Fibroblast of lung (primary cell): ENCODE data around the gene LRRFIP1. TPM values are rescaled to one million over a fixed set of nuclear protein-coding genes. Genes with fewer than 3 reads are reported as not detected.
"Not testable (repeated sequence)": the region's sequence is repeated elsewhere in the genome, so short reads cannot be mapped to it uniquely, and the experiment has no call there.

Source experiments
- DNase-seq, 2 donors: peaks; one replicate each; pipeline versions ENCODE4 v3.0.0 to v3.0.0-alpha.2; 2010; ENCODE audit warnings: low read depth in 2 of 2
- H2AFZ ChIP-seq: 2 replicates; pipeline ENCODE4 v1.5.1; 2012; ENCODE audit warnings: low read length, control low read depth, inconsistent platforms
- H3K27ac ChIP-seq: 2 replicates; pipeline ENCODE4 v1.5.1; 2011; ENCODE audit warnings: low read length, control low read depth; ENCODE audit not compliant: insufficient read depth
- H3K27me3 ChIP-seq: 2 replicates; pipeline ENCODE4 v1.5.1; 2011; ENCODE audit warnings: mild to moderate bottlenecking, low read length; ENCODE audit not compliant: control insufficient read depth, insufficient read depth
- H3K36me3 ChIP-seq: 2 replicates; pipeline ENCODE4 v1.5.1; 2011; ENCODE audit warnings: low read length; ENCODE audit not compliant: control insufficient read depth, insufficient read depth
- H3K4me1 ChIP-seq: 2 replicates; pipeline ENCODE4 v1.5.1; 2011; ENCODE audit warnings: low read length; ENCODE audit not compliant: control insufficient read depth, insufficient read depth; ENCODE audit errors: extremely low read depth
- H3K4me2 ChIP-seq: 2 replicates; pipeline ENCODE4 v1.5.1; 2011; ENCODE audit warnings: low read length, control low read depth; ENCODE audit not compliant: insufficient read depth; ENCODE audit errors: extremely low read depth
- H3K4me3 ChIP-seq, 4 experiments: fragments of 200-600 bp in 1 of 4; sonication (generic) in 1 of 4; replicated peaks in 1 of 4; 2 replicates each; pipeline ENCODE4 v1.5.1; 2011 to 2016; ENCODE audit warnings: low read length in 4 of 4, low read depth in 3 of 4, mild to moderate bottlenecking in 3 of 4, control low read depth in 2 of 4, inconsistent platforms in 1 of 4, mixed read lengths in 1 of 4; ENCODE audit not compliant: insufficient read depth in 1 of 4; ENCODE audit errors: control extremely low read depth in 1 of 4
- H3K79me2 ChIP-seq: 2 replicates; pipeline ENCODE4 v1.5.1; 2012; ENCODE audit warnings: mild to moderate bottlenecking, low read length, inconsistent platforms; ENCODE audit not compliant: control insufficient read depth, insufficient read depth
- H3K9ac ChIP-seq: 2 replicates; pipeline ENCODE4 v1.5.1; 2011; ENCODE audit warnings: mild to moderate bottlenecking, low read length, control low read depth; ENCODE audit not compliant: insufficient read depth
- H3K9me3 ChIP-seq: 2 replicates; pipeline ENCODE4 v1.5.1; 2012; ENCODE audit warnings: low read depth, low read length; ENCODE audit not compliant: control insufficient read depth, insufficient read depth
- H4K20me1 ChIP-seq: 2 replicates; pipeline ENCODE4 v1.5.1; 2011; ENCODE audit warnings: low read length; ENCODE audit not compliant: control insufficient read depth, insufficient read depth; ENCODE audit errors: extremely low read depth
- CTCF ChIP-seq, 2 donors: IDR thresholded peaks in 1 of 2; conservative IDR thresholded peaks in 1 of 2; 1 replicate in 1 of 2; 2 replicates in 1 of 2; pipeline ENCODE4 v1.5.1; 2011 to 2012; ENCODE audit warnings: low read length in 2 of 2, control low read depth in 1 of 2, inconsistent platforms in 1 of 2, low read depth in 1 of 2, mild to moderate bottlenecking in 1 of 2
- EZH2 ChIP-seq: IDR thresholded peaks from 2 replicates; pipeline ENCODE4 v1.5.1; 2012; ENCODE audit warnings: low read length, control low read depth, mild to moderate bottlenecking; ENCODE audit errors: missing control alignments
- polyA plus RNA-seq, 2 donors: library from polyadenylated mRNA; depleted of rRNA in 1 of 2; stranded (reverse) in 1 of 2; unstranded in 1 of 2; fragments of >200 nt; gene quantifications; 2 replicates each; pipeline ENCODE4 v1.2.1, GENCODE V29; 2011 to 2012; ENCODE audit warnings: missing spikeins in 1 of 2
- total RNA-seq: library from RNA; depleted of rRNA; stranded (reverse); fragments of >200 nt; gene quantifications from 2 replicates; pipeline ENCODE4 v1.2.1, GENCODE V29; 2014

LRRFIP1 gene
- total and polyA plus RNA-seq, 2 donors (not counting 1 experiment from before 2014, with no cell fraction given), result 58.1 to 113 TPM

GRCh38 chr2:237782181-237782580, 154.8 kb downstream of the LRRFIP1 start:
- H3K27ac ChIP-seq, result no peak overlapping the region
- H3K36me3 ChIP-seq, result peaks cover 4% of the 10 kb centered on the region
- no peak for TF ChIP-seq EZH2
- no peak for TF ChIP-seq CTCF (conservative IDR thresholded peaks at IDR 0.05 in 1 of 2, IDR thresholded peaks at IDR 0.05 in 1 of 2; ENCODE audit: low read depth in 1 of 2, low read length in 2 of 2)
- no peak overlapping the region for H3K4me3 ChIP-seq
- H3K4me2 ChIP-seq, result no peak overlapping the region
- H3K27me3 ChIP-seq, result no peaks in the 10 kb centered on the region
- no peaks in the 10 kb centered on the region for H3K4me1 ChIP-seq
- no peaks in the 10 kb centered on the region for H3K9me3 ChIP-seq
- no peak for DNase-seq
- no peaks in the 10 kb centered on the region for H4K20me1 ChIP-seq
- H3K79me2 ChIP-seq, result no peaks in the 10 kb centered on the region
- H2AFZ ChIP-seq, result no peak overlapping the region
- no peak overlapping the region for H3K9ac ChIP-seq

- H3K4me2 ChIP-seq, H3K27ac ChIP-seq, DNase-seq, H3K9ac ChIP-seq, H4K20me1 ChIP-seq, H3K79me2 ChIP-seq, H3K4me3 ChIP-seq, H3K9me3 ChIP-seq, H2AFZ ChIP-seq, H3K4me1 ChIP-seq, H3K27me3 ChIP-seq, H3K36me3 ChIP-seq: not testable (repeated sequence)
Measured at GRCh38 chr2:237783678-237784077, 156.3 kb downstream of the LRRFIP1 start.

- Histone ChIP-seq H3K4me3 (no peak overlapping the region), H3K27me3 (no peaks in the 10 kb centered on the region), H2AFZ (no peak overlapping the region), H3K9me3 (no peaks in the 10 kb centered on the region), H3K79me2 (no peaks in the 10 kb centered on the region), H4K20me1 (no peaks in the 10 kb centered on the region), H3K4me2 (no peak overlapping the region), H3K9ac (no peak overlapping the region), H3K4me1 (peaks cover 2% of the 10 kb centered on the region), H3K36me3 (no peaks in the 10 kb centered on the region), H3K27ac (no peak overlapping the region)
- TF ChIP-seq EZH2 (no peak), CTCF (conservative IDR thresholded peaks at IDR 0.05 in 1 of 2, IDR thresholded peaks at IDR 0.05 in 1 of 2; ENCODE audit: low read depth in 1 of 2, low read length in 2 of 2) (no peak)
- no peak for DNase-seq
Measured at GRCh38 chr2:237786936-237787335, 159.5 kb downstream of the LRRFIP1 start.
